GM18517 (cell line): ENCODE results near the gene COX10.
"Not testable (repeated sequence)": the region's sequence is repeated elsewhere in the genome, so short reads cannot be mapped to it uniquely, and the experiment has no call there.

Experiments used
- ATAC-seq: cut with Tn5 transposase; IDR thresholded peaks from one replicate; pipeline ENCODE4 v1.9.1; 2021; ENCODE audit warnings: mild to moderate bottlenecking, moderate library complexity; ENCODE audit not compliant: unreplicated experiment

Gene COX10

GRCh38 chr17:14201988-14202380 lies 132.7 kb downstream of the COX10 start:
- ATAC-seq = no peak

GRCh38 chr17:14202388-14203166 lies 133.3 kb downstream of the COX10 start:
- ATAC-seq = no peak

- no peak for ATAC-seq
These were observed 134.1 kb downstream of the COX10 start for GRCh38 chr17:14203388-14203787.

- no peak for ATAC-seq
These were observed 134.8 kb downstream of the COX10 start for GRCh38 chr17:14204084-14204483.

- ATAC-seq = no peak
These were observed 135.2 kb downstream of the COX10 start for GRCh38 chr17:14204546-14204945.

- ATAC-seq = no peak
These were observed 136.1 kb downstream of the COX10 start for GRCh38 chr17:14205380-14205779.

- no peak for ATAC-seq
These were observed 136.7 kb downstream of the COX10 start for GRCh38 chr17:14205992-14206461.

GRCh38 chr17:14206891-14207290 lies 137.6 kb downstream of the COX10 start:
- ATAC-seq = no peak

- no peak for ATAC-seq
These were observed 138.5 kb downstream of the COX10 start for GRCh38 chr17:14207791-14208190.

GRCh38 chr17:14209215-14209614 lies 139.9 kb downstream of the COX10 start:
- ATAC-seq = no peak

- ATAC-seq = no peak
These were observed 141.9 kb downstream of the COX10 start for GRCh38 chr17:14211246-14211645.

- no peak for ATAC-seq
These were observed 142.5 kb downstream of the COX10 start for GRCh38 chr17:14211801-14212200.

GRCh38 chr17:14212401-14212800 lies 143.1 kb downstream of the COX10 start:
- no peak for ATAC-seq

GRCh38 chr17:14214271-14214670 lies 145.0 kb downstream of the COX10 start:
- no peak for ATAC-seq

- no peak for ATAC-seq
These were observed 153.3 kb downstream of the COX10 start for GRCh38 chr17:14222611-14223010.

GRCh38 chr17:14225254-14225980 lies 156.1 kb downstream of the COX10 start:
- no peak for ATAC-seq

- ATAC-seq = no peak
These were observed 157.7 kb downstream of the COX10 start for GRCh38 chr17:14227052-14227451.

- no peak for ATAC-seq
These were observed 159.6 kb downstream of the COX10 start for GRCh38 chr17:14228903-14229302.

- ATAC-seq = not testable (repeated sequence)
These were observed 161.9 kb downstream of the COX10 start for GRCh38 chr17:14231187-14231586.

- ATAC-seq = not testable (repeated sequence)
These were observed 165.7 kb downstream of the COX10 start for GRCh38 chr17:14235047-14235446.

GRCh38 chr17:14236032-14236431 lies 166.7 kb downstream of the COX10 start:
- not testable (repeated sequence) for ATAC-seq

GRCh38 chr17:14236762-14237161 lies 167.5 kb downstream of the COX10 start, which contains the start of gene CDRT15:
TSS of gene CDRT15 (minus strand) at chr17:14236862. CDS start at chr17:14236833, 29 bp downstream.
- ATAC-seq = not testable (repeated sequence)
